Germinal center (tissue), 1 donor: ENCODE results near the gene NR1I2.

Experiments used
- DNase-seq: peaks from one replicate; pipeline ENCODE4 v3.0.0; 2012; ENCODE audit warnings: mixed read lengths, low spot score

Gene NR1I2

GRCh38 chr3:119819806-119820205 lies 37.9 kb downstream of the NR1I2 start:
- no peak for DNase-seq

- no peak for DNase-seq
Measured at GRCh38 chr3:119825820-119826219, 43.9 kb downstream of the NR1I2 start.

- no peak for DNase-seq
Measured at GRCh38 chr3:119826711-119827608, 45.1 kb downstream of the NR1I2 start.

DNA sequence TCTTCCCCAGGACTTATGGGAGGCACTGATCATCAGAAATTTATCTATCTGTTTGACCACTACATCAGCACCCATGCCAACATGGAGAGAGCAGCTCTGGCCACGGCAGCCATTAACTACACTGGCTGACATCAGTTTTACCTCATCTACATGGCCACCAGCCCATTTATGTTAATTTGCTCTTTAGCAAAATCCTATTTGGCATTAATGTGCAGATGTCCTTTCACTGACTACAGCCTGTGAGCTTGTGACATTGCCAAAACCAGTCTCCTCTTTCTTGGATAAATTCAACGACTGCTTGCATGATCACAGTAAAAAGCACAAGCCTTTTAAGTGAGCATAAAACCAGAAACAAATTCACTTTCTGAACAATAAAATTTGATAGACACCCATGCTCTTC lies 47.5 kb downstream of the NR1I2 start:
- no peak for DNase-seq

DNA sequence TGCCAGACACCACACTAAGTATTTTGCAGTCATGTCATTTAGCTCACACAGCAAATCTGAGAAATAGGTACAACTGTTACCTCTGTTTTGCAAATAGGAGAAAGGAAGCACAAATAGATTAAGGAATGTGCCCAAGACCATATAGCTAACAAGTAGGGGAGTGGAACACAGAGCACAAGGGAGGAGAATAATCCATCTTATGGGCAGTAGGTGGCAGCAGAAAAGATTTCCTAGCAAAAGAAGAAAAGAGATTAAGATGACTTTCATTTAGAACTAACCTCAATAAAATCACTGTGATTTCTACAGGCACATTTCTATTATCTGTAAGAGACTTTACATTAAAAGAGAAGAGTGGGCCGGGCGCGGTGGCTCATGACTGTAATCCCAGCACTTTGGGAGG lies 49.1 kb downstream of the NR1I2 start:
- DNase-seq = no peak

GRCh38 chr3:119831941-119832371 lies 50.1 kb downstream of the NR1I2 start:
- no peak for DNase-seq

DNA sequence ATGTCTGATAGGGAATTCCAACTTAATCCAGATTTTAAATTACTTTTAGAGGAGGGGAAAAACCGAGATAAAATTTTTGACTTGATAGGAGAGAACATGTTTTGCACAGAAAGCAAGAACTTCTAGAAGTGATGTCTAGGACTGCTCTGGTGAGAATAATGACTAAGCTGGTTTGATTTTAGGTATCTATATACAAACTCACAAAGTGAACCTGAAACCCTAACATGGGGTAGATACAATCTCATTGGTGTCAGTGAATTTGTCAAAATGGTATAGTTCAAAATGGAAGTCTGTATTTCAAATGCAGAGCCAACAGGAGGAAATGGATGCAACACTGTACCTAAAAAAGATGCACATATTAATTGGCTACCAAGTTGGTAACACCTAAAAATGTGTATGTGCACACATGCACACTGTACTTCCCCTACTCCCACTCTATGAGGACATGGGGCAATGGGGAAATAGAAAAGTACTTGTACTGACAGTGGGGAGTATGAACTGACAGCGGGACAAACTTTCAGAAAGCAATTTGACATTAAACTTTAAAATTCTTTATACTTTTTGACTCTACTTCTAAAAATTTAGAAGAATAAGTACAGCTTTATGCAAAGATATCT lies 53.0 kb downstream of the NR1I2 start:
- no peak for DNase-seq

- no peak for DNase-seq
Measured at GRCh38 chr3:119835556-119835955, 53.7 kb downstream of the NR1I2 start.

- DNase-seq = no peak
Measured at GRCh38 chr3:119841808-119842471, 60.0 kb downstream of the NR1I2 start.

GRCh38 chr3:119849126-119849525 lies 67.2 kb downstream of the NR1I2 start:
- no peak for DNase-seq

DNA sequence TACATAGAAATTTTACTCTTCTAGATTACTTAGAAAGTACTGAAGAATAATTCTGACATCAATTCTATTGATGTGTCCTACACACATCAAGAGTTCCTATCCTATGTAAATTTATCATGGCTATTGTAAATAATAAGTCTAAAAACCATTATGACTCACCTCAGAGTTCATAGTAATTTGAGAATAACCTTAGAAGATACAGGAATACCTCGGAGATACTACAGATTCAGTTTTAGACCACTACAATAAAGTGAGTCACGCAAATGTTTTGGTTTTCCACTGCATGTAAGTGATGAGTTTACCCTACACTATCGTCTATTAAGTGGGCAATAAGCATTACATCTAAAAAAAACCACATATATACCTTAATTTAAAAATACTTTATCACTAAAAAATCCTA lies 74.8 kb downstream of the NR1I2 start:
- no peak for DNase-seq

- DNase-seq = no peak
Measured at GRCh38 chr3:119858957-119859356, 77.1 kb downstream of the NR1I2 start.

GRCh38 chr3:119859728-119860127 lies 77.8 kb downstream of the NR1I2 start:
- no peak for DNase-seq

DNA sequence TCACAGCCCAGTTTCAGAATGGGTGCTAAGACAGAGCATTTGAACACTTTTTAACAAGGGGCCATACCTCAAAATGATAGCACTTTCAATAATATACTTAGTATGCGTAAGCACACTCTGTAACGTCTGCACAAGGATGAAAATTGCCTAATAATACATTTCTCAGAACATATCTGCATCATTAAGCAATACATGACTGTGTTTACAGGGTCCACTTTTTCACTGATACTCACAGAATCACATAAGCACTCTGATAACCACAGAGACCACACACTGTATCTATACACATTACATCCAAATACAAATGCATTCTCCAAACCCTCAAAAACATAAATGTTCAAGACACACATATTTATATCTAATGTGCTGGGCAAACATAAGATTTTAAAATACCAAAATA lies 79.8 kb downstream of the NR1I2 start:
- DNase-seq = no peak

- DNase-seq = no peak
Measured at GRCh38 chr3:119862616-119863015, 80.7 kb downstream of the NR1I2 start.

DNA sequence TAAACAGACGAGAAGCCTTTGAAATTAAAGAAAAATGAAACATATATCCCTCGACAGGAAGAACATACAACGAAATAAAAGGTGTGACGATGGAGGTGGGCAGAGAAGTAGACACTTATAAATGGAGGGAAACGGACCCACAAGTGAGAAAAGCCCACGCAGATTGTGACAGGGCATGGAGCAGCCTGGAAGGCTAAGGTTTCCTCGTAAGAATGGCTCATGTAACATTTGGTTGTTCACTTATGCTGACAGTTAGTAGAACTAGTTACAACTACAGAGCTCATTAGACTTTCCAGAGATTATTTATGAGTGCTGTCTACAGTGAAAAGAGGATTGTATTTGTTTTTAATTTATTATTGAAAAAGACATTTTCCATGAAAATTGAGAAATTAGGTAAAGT lies 82.6 kb downstream of the NR1I2 start:
- DNase-seq = no peak
